Measurements from ENCODE around the gene CAMKMT. TPM values are rescaled to one million over a fixed set of nuclear protein-coding genes. Genes with fewer than 3 reads are reported as not detected.
A peak's percentile ranks its signal among the peaks of the same experiment; 100 is the strongest.

Gene CAMKMT
- total RNA-seq, 1 donor from 2014 or later = 9.0 TPM

GRCh38 chr2:44543773-44544725 lies 182.3 kb downstream of the CAMKMT start:
- no peak for TF ChIP-seq CTCF (IDR thresholded peaks at IDR 0.05; ENCODE audit: insufficient read depth, low read length, severe bottlenecking)
- DNase-seq (ENCODE audit: low read depth) (peak; percentile 68), FAIRE-seq (no peak)
- H3K36me3 ChIP-seq (ENCODE audit: control insufficient read depth, insufficient read depth, low read length) = no peaks in the 10 kb centered on the region
- H3K27me3 ChIP-seq (ENCODE audit: control insufficient read depth, insufficient read depth, low read length) = no peaks in the 10 kb centered on the region
- no peak overlapping the region for H3K4me3 ChIP-seq (ENCODE audit: low read depth, low read length)

- H3K4me3 ChIP-seq (ENCODE audit: low read depth, low read length) = no peak overlapping the region
- TF ChIP-seq CTCF (IDR thresholded peaks at IDR 0.05; ENCODE audit: insufficient read depth, low read length, severe bottlenecking) = no peak
- DNase-seq (ENCODE audit: low read depth) (no peak), FAIRE-seq (no peak)
- no peaks in the 10 kb centered on the region for H3K27me3 ChIP-seq (ENCODE audit: control insufficient read depth, insufficient read depth, low read length)
- no peaks in the 10 kb centered on the region for H3K36me3 ChIP-seq (ENCODE audit: control insufficient read depth, insufficient read depth, low read length)
Observed at GRCh38 chr2:44545005-44545404, 183.3 kb downstream of the CAMKMT start.

DNA sequence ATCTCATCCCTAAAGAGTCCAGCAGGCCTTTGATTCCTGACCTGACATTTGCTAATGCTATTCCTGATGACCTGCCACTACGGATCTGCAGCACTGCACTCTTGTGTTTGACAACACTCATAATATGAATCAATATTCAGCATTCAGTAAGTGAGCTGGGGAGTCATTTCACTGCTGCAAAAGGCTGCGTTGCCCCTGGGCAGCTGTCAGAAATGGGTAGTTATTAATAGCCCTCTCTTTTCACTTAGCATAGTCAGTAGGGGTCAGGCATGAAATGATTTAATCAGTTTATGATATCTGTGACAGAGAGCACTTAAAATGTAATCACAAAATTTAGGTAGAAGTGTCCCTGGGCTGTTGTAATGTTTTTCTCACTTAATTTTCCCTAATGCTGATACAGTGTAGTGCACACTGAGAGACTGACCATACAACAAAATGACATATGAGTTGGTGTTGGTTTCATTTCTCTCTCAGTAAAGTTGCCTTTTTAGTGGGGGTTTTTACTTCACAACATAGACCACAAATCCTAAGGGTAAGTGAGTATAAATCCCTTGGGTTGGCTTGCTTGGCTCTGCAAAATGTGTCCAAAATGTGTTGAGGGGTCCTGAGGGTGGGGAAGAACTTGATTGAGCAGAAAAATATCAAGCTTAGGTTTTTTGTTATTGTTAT lies 184.8 kb downstream of the CAMKMT start:
- Histone ChIP-seq H3K27me3 (ENCODE audit: control insufficient read depth, insufficient read depth, low read length) (no peaks in the 10 kb centered on the region), H3K4me3 (ENCODE audit: low read depth, low read length) (no peak overlapping the region), H3K36me3 (ENCODE audit: control insufficient read depth, insufficient read depth, low read length) (no peaks in the 10 kb centered on the region)
- FAIRE-seq (no peak), DNase-seq (ENCODE audit: low read depth) (no peak)
- no peak for TF ChIP-seq CTCF (IDR thresholded peaks at IDR 0.05; ENCODE audit: insufficient read depth, low read length, severe bottlenecking)

DNA sequence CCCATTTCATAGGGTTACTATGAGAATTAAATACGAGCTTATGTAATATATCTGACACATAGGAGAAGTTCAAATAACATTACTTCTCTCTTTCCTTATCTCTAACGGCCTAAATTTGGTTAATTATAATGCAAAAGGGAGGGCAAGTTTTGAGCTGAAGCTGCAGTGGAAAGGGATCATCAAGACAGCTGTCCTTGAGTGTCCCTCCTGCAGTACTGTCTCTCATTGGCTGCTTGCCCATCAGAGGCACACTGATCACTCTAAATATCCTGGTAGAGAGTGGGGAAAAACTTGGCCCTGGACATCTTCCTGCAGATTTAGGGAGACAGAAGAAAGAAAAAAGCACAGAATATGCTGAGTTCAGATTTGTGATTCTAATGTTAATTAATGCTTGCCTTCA lies 186.0 kb downstream of the CAMKMT start:
- no peaks in the 10 kb centered on the region for H3K27me3 ChIP-seq (ENCODE audit: control insufficient read depth, insufficient read depth, low read length)
- H3K36me3 ChIP-seq (ENCODE audit: control insufficient read depth, insufficient read depth, low read length) = no peaks in the 10 kb centered on the region
- no peak for TF ChIP-seq CTCF (IDR thresholded peaks at IDR 0.05; ENCODE audit: insufficient read depth, low read length, severe bottlenecking)
- FAIRE-seq (no peak), DNase-seq (ENCODE audit: low read depth) (no peak)
- no peak overlapping the region for H3K4me3 ChIP-seq (ENCODE audit: low read depth, low read length)

DNA sequence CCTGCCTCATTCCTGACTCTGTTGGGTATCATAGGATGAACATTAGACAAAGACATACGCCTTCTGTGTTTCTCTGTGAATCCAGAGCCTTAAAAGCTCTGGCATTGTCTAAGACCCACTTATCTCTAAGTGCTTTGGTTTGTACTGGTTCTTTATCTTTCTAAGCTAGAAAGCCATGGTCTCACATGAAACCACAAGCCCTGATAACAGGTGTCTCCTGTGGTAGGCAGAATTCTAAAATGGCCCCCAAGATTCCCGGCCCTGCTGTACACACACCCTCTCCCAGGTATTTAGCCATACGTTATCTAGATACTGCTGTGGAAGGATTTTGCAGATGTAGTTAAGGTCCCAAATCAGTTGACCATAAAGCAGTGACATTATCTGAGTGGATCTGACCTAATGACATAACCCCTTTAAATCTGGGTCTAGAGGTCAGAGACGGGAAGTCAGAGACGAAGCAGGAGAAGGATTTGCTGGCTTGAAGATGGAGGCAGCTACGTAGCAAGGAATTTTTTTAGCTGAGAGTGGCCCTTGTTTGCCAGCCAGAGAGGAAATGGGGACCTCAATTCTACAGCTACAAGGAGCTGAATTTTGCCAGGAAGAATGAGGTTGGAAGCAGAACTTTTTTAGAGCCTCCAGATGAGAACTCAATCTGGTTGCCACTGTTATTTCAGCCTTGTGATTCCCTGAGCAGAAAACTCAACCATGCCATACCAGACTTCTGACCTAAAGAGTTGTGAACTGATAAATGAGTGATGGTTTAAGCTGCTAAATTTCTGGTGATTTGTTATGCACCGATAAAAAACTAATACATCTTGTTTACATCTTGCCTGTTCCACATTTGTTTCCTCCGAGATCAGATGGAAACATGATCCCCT lies 186.7 kb downstream of the CAMKMT start:
- no peak for TF ChIP-seq CTCF (IDR thresholded peaks at IDR 0.05; ENCODE audit: insufficient read depth, low read length, severe bottlenecking)
- H3K4me3 ChIP-seq (ENCODE audit: low read depth, low read length) = no peak overlapping the region
- no peaks in the 10 kb centered on the region for H3K36me3 ChIP-seq (ENCODE audit: control insufficient read depth, insufficient read depth, low read length)
- no peak for DNase-seq (ENCODE audit: low read depth)
- H3K27me3 ChIP-seq (ENCODE audit: control insufficient read depth, insufficient read depth, low read length) = no peaks in the 10 kb centered on the region
- no peak for FAIRE-seq
